Measurements from ENCODE around the gene CSNK2A2.

Gene CSNK2A2

GRCh38 chr16:58152246-58152868 is 45.5 kb downstream of the CSNK2A2 start:
- DNase-seq, result no peak

GRCh38 chr16:58148526-58148925 is 49.4 kb downstream of the CSNK2A2 start:
- DNase-seq, result no peak

- DNase-seq, result no peak
Observed at GRCh38 chr16:58148099-58148498, 49.8 kb downstream of the CSNK2A2 start.

DNA sequence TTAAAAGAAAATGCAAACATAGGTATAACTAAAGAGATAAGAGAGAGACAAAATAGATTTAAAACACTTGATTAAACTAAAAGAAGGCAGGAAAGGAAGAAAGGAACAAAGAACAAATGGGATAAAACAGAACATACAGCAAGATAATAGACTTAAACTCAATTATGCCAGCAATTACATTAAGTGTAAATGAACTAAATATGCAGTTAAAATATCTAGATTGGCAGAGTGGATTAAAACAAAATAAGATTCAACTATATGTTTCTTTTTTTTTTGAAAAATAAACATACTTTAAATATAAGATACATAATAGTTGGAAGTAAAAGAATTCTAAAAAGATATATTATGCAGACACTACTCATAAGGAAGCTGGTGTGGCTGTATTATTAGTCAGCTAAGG is 59.1 kb downstream of the CSNK2A2 start:
- DNase-seq, result no peak

- DNase-seq, result no peak
Observed at GRCh38 chr16:58137581-58137980, 60.3 kb downstream of the CSNK2A2 start.

GRCh38 chr16:58129097-58129936 is 68.6 kb downstream of the CSNK2A2 start, which contains the start of gene CFAP20:
Gene CFAP20 (minus strand): TSS chr16:58129381. CDS start chr16:58129115, 266 bp downstream.
- DNase-seq, result peak; percentile 71 to 100 (median 96)

DNA sequence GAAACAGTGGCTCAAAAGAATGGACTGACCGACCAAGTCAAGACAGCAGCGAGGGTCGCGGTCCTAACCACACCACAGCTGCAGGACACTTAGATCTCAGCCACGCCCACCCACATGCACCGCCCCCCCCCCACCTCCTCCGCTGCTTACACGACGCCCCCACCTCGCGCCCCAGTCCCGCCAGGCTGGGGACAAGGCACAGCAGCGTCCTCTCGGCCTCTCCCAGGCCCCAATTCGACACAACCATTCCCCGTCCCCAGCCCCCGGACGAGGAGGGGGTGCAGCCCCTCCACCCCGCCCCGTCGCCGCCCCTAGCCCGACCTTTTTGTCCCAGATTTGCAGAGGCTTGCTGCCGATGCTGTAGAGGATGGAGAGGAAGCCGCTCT is 69.2 kb downstream of the CSNK2A2 start:
- DNase-seq, result peak in 19 of 58 donors; percentile 29 to 70 (median 44)

DNA sequence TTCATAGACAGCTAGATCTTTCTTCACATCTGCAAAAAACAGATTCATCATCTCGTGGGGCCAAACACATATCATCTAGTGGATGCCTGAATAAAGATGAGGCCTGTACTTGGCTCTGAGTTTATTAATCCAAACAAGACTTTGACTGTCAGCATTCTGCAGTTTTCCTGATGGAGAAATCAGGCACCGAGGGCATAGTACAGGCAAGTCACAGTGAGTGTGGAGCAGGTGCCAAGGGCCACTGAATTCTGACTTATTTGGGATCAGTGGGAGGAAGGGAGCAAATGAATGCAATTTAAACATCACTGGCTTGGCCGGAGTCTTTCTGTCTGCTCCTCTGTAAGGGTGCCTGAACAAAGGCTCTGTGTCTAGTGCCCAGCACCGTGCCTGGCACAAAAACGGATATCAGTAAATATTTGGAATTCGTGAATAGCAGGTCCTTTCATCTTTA is 69.7 kb downstream of the CSNK2A2 start:
- DNase-seq, result peak in 23 of 58 donors; percentile 11 to 70 (median 37)

DNA sequence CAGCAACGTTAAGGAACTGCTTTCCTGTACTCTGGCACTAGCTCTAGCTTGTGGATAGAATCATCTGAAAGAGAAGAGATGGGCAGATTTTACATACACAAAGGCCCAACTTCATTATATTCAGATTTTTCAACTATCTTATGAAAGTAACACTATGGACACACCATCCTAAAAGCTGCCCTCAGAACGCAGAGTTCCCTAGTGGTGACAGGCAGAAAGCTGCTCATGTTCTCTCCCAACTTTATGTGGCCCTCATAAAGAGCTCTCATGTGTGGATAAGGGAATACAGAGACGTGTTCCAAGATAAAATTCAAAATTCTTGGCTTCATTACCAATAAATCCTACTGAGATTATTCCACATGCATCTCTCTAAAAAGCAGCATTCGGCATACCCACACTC is 70.3 kb downstream of the CSNK2A2 start:
- no peak for DNase-seq

- DNase-seq, result peak in 3 of 58 donors; percentile 19 to 29 (median 22)
Observed at GRCh38 chr16:58127033-58127556, 70.8 kb downstream of the CSNK2A2 start.

DNA sequence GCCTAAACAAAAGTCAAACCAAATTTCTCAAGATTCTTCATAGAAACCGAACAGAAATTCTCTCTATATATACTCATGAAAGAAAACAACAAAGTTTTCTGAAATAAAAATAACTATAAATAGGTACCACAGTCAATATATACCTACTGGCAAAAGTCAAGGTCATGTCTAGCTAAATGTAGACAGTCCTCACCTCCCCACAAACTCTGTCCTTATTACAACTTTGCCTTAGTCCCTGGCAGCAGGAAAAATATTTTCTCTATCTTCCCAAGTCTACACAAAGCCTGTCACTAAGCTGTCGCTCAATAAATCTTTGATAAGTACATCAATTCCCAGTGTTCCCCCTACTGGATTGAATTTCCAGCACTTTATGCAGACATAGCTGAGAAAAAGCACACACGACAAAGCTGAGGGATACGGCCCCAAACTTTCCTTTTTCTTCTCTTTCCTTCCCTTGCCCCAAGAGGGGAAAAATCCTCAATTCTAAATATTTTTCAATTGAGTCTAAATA is 71.4 kb downstream of the CSNK2A2 start:
- no peak for DNase-seq

GRCh38 chr16:58125781-58126335 is 72.0 kb downstream of the CSNK2A2 start:
- DNase-seq, result peak in 4 of 58 donors; percentile 9 to 20 (median 17)

GRCh38 chr16:58125041-58125440 is 72.9 kb downstream of the CSNK2A2 start:
- DNase-seq, result no peak

- DNase-seq, result no peak
Observed at GRCh38 chr16:58124601-58124915, 73.3 kb downstream of the CSNK2A2 start.

GRCh38 chr16:58123896-58124600 is 73.9 kb downstream of the CSNK2A2 start:
- no peak for DNase-seq

GRCh38 chr16:58121132-58121531 is 76.8 kb downstream of the CSNK2A2 start:
- DNase-seq, result no peak

DNA sequence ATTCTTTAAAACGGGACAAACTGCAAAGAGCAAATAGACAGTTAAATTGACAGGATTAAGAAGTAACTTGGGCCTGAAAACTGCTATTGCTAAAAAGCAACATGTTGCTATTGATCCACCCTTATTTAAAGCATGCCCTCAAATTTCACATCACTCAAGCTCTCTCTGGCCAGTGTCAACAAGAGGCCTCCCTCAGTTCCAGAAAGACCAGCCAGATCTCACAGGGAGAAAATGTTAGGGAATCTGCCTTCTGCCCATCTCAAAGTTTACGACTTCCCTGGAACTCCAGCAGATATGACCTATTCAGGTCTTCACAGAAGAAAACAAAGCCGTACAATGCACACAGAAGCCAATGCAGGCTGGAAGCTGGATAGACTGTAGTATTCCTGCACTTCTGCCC is 77.7 kb downstream of the CSNK2A2 start:
- DNase-seq, result no peak

DNA sequence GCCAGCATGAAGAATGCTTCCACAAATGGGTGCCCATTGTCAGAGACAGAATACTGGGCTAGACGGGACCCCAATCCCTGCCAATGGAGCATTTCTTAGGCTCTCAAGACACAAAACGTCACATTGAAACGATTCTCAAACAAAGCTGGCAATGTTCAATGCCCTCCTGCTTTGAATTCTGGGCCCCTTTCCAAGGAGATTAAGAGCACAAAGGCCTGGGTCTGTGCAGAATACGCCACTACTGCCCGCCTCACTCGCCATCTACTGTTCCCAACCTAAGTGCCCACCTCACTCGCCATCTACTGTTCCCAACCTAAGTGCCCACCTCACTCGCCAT is 78.4 kb downstream of the CSNK2A2 start:
- peak in 6 of 58 donors; percentile 22 to 46 (median 33) for DNase-seq

DNA sequence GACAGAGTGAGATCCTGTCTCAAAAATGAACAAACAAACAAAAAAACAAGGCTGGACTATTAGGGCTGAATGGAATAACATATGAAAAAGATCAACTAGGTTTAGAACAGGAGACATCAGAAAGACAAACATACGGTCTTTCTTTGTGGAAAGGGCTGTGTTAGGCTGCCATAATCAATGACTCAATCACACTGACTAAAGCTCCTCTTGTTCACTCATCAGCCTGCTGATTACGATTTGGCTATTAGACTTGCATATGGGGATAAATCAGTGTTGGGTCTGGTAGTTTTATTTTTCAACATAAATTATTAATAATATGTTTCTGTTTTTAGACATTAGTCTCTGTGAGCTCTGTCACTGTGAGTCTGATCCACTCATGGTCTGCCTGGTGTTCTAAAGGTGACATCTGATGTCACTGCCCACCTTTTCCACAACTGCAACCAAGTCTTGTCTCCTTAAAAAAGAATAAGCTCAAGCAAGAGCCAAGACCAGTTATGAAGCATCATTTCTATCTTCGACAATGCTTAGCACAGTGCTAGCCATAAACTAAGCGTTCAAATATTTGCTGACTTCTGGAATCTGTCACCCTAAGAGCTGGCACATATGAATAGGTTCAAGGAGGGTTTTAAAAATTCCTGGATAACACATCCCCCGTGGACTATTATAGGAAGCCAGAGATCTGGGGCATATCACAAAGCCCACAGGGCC is 79.0 kb downstream of the CSNK2A2 start:
- DNase-seq, result no peak

DNA sequence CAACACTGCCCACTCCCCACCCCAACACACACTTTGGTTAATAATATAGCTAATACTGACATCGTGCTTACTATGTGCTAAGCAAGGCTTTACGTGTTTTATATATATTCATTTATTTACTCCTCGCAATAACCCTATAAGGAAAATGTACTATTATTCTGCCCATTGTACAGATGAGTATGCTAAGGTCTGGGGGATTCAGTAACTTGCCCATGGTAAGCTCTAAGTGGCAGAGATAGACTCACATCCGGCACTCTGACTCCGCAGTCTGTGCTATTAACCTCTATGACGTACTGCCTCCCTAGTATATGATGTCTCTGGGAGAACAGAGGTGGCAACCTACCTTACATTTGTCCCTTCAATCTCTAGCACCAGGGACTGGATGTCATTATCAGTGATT is 81.4 kb downstream of the CSNK2A2 start:
- DNase-seq, result no peak

GRCh38 chr16:58116081-58116480 is 81.8 kb downstream of the CSNK2A2 start:
- DNase-seq, result no peak

All from anterior cingulate cortex (tissue), 58 donors.